Uterus (tissue), 4 donors: ENCODE measurements around the gene TBC1D16. TPM values are rescaled to one million over a fixed set of nuclear protein-coding genes. Genes with fewer than 3 reads are reported as not detected.

Experiments
- DNase-seq, 2 donors: peaks; one replicate each; pipeline ENCODE4 v3.0.0-alpha.2; 2019 to 2020
- H3K27ac ChIP-seq, 2 donors: fragments of 200-600 bp; sonication (generic); 1 replicate in 1 of 2; 2 replicates in 1 of 2; pipeline ENCODE4 v1.5.1; 2016 to 2018
- H3K27me3 ChIP-seq, 2 donors: fragments of 200-600 bp; sonication (generic); one replicate each; pipeline ENCODE4 v1.5.1; 2018 to 2019; ENCODE audit warnings: control low read depth in 1 of 2
- H3K36me3 ChIP-seq, 2 donors: fragments of 200-600 bp; sonication (generic); one replicate each; pipeline ENCODE4 v1.5.1; 2019; ENCODE audit warnings: control low read depth in 1 of 2
- H3K4me1 ChIP-seq, 2 donors: fragments of 200-600 bp; sonication (generic); one replicate each; pipeline ENCODE4 v1.5.1; 2018 to 2019; ENCODE audit warnings: control low read depth in 1 of 2
- H3K4me3 ChIP-seq, 2 donors: fragments of 200-600 bp; sonication (generic); 1 replicate in 1 of 2; 2 replicates in 1 of 2; pipeline ENCODE4 v1.5.1; 2018 to 2019; ENCODE audit warnings: mild to moderate bottlenecking in 1 of 2
- H3K9me3 ChIP-seq, 2 donors: fragments of 200-600 bp; sonication (generic); one replicate each; pipeline ENCODE4 v1.5.1; 2019; ENCODE audit warnings: control low read depth in 1 of 2
- POLR2A ChIP-seq, 2 donors: fragments of 450-650 bp; IDR thresholded peaks; one replicate each; pipeline ENCODE4 v1.6.1; 2016; ENCODE audit warnings: antibody characterized with exemption in 2 of 2, mild to moderate bottlenecking in 1 of 2, moderate library complexity in 1 of 2
- intact Hi-C: fragments of 100-400 bp; cut with DNase I; formaldehyde crosslinking; loops from one replicate; pipeline ENCODE4 v1.15.1; 2023; ENCODE audit warnings: low total_unique reads
- total RNA-seq, 4 donors: library from RNA; depleted of rRNA in 3 of 4; stranded (reverse); fragments of >200 nt in 3 of 4; gene quantifications; one replicate each; pipeline versions ENCODE4 v1.1.0 to v1.2.4, GENCODE V29; 2014 to 2023
- TF ChIP-seq, protein P1 (sequence below), 4 experiments: fragments of 200-600 bp in 2 of 4; fragments of 450-650 bp in 2 of 4; sonication (generic) in 2 of 4; IDR thresholded peaks; one replicate each; pipeline ENCODE4 v1.5.1; 2016 to 2019; ENCODE audit warnings: antibody characterized with exemption in 4 of 4, mild to moderate bottlenecking in 2 of 4, moderate library complexity in 1 of 4
- donor health status: DM: yes; HTN: yes; CAD: no.

Gene TBC1D16
- total RNA-seq, 4 donors from 2014 or later: 3.8 to 58.2 (median 18.3) TPM

- TF ChIP-seq, protein P1, sequence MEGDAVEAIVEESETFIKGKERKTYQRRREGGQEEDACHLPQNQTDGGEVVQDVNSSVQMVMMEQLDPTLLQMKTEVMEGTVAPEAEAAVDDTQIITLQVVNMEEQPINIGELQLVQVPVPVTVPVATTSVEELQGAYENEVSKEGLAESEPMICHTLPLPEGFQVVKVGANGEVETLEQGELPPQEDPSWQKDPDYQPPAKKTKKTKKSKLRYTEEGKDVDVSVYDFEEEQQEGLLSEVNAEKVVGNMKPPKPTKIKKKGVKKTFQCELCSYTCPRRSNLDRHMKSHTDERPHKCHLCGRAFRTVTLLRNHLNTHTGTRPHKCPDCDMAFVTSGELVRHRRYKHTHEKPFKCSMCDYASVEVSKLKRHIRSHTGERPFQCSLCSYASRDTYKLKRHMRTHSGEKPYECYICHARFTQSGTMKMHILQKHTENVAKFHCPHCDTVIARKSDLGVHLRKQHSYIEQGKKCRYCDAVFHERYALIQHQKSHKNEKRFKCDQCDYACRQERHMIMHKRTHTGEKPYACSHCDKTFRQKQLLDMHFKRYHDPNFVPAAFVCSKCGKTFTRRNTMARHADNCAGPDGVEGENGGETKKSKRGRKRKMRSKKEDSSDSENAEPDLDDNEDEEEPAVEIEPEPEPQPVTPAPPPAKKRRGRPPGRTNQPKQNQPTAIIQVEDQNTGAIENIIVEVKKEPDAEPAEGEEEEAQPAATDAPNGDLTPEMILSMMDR (IDR thresholded peaks at IDR 0.05): no peak
- no peak for TF ChIP-seq POLR2A (IDR thresholded peaks at IDR 0.05)
- DNase-seq: no peak
- H3K9me3 ChIP-seq: no peaks in the 10 kb centered on the region
- no peaks in the 10 kb centered on the region for H3K36me3 ChIP-seq
- H3K4me3 ChIP-seq: no peak overlapping the region
- H3K27ac ChIP-seq: no peak overlapping the region
- H3K27me3 ChIP-seq: peaks cover 17 to 38% of the 10 kb centered on the region in 2 donors
- intact Hi-C loops: no loop called here
- H3K4me1 ChIP-seq: peaks cover 0 to 7% of the 10 kb centered on the region in 2 donors
These were observed 108.5 kb downstream of the TBC1D16 start for GRCh38 chr17:79927136-79927661.

- H3K36me3 ChIP-seq: no peaks in the 10 kb centered on the region
- TF ChIP-seq POLR2A (IDR thresholded peaks at IDR 0.05): no peak
- TF ChIP-seq, protein P1 (IDR thresholded peaks at IDR 0.05): no peak
- H3K27ac ChIP-seq: no peak overlapping the region
- H3K27me3 ChIP-seq: peaks cover 17 to 38% of the 10 kb centered on the region in 2 donors
- H3K4me1 ChIP-seq: peaks cover 0 to 7% of the 10 kb centered on the region in 2 donors
- no peak for DNase-seq
- H3K4me3 ChIP-seq: no peak overlapping the region
- intact Hi-C loops: no loop called here
- H3K9me3 ChIP-seq: no peaks in the 10 kb centered on the region
These were observed 109.0 kb downstream of the TBC1D16 start for GRCh38 chr17:79926605-79927135.

DNA sequence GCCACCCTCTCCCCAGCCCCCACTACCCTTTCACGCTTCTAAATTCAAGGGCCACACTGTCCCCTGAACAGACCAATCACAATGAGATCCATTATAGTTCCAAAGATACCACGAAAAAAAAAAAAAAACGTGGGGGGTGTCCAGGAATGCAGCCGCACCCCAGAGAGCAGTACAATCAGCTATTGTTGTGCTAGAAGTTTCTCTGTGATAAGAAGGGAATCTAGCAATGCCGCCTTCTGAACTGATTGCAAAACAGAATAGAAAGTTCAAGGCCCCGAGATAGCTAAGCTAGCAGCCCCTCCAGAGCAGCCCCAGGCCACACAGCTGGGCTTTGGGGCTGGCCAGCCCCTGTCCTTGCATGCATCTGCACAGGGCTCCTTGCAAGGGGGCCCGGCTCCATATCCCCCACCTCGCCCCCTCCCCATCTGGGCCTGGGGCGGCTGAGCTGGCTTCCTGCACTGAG lies 109.5 kb downstream of the TBC1D16 start:
- peaks cover 0 to 7% of the 10 kb centered on the region in 2 donors for H3K4me1 ChIP-seq
- TF ChIP-seq POLR2A (IDR thresholded peaks at IDR 0.05): no peak
- TF ChIP-seq, protein P1 (IDR thresholded peaks at IDR 0.05): no peak
- H3K9me3 ChIP-seq: no peaks in the 10 kb centered on the region
- H3K36me3 ChIP-seq: no peaks in the 10 kb centered on the region
- DNase-seq: no peak
- intact Hi-C loops: no loop called here
- H3K27ac ChIP-seq: no peak overlapping the region
- peaks cover 17 to 38% of the 10 kb centered on the region in 2 donors for H3K27me3 ChIP-seq
- H3K4me3 ChIP-seq: no peak overlapping the region

GRCh38 chr17:79925242-79925957 lies 110.3 kb downstream of the TBC1D16 start:
- H3K4me3 ChIP-seq: no peak overlapping the region
- intact Hi-C loops: no loop called here
- H3K27me3 ChIP-seq: peaks cover 17 to 32% of the 10 kb centered on the region in 2 donors
- H3K4me1 ChIP-seq: peaks cover 0 to 4% of the 10 kb centered on the region in 2 donors
- TF ChIP-seq POLR2A (IDR thresholded peaks at IDR 0.05): no peak
- TF ChIP-seq, protein P1 (IDR thresholded peaks at IDR 0.05): no peak
- no peaks in the 10 kb centered on the region for H3K36me3 ChIP-seq
- no peak for DNase-seq
- no peak overlapping the region for H3K27ac ChIP-seq
- H3K9me3 ChIP-seq: no peaks in the 10 kb centered on the region

GRCh38 chr17:79924639-79924976 lies 111.1 kb downstream of the TBC1D16 start:
- Histone ChIP-seq H3K27me3 (peaks cover 12 to 28% of the 10 kb centered on the region in 2 donors), H3K36me3 (no peaks in the 10 kb centered on the region), H3K4me3 (no peak overlapping the region), H3K27ac (no peak overlapping the region), H3K4me1 (peaks cover 0 to 4% of the 10 kb centered on the region in 2 donors), H3K9me3 (no peaks in the 10 kb centered on the region)
- DNase-seq: no peak
- intact Hi-C loops: no loop called here
- TF ChIP-seq, protein P1 (IDR thresholded peaks at IDR 0.05): no peak
- no peak for TF ChIP-seq POLR2A (IDR thresholded peaks at IDR 0.05)
